Measurements from ENCODE around the gene CLNK. TPM values are rescaled to one million over a fixed set of nuclear protein-coding genes. Genes with fewer than 3 reads are reported as not detected.

CLNK gene
- polyA plus RNA-seq, 2 of the 4 experiments (the other 2 are of a cell fraction): not detected

- WGBS (ENCODE audit: missing lambda C conversion rate): 63% methylated on average over 5 of the region's 10 CpGs
- no peak for ATAC-seq
Observed at GRCh38 chr4:10593130-10593529, 91.4 kb downstream of the CLNK start.

GRCh38 chr4:10590896-10591295 lies 93.7 kb downstream of the CLNK start:
- Histone ChIP-seq H3K4me2 (no peak overlapping the region), H3K4me3 (no peak overlapping the region), H3K4me1 (no peaks in the 10 kb centered on the region), H3K9me3 (no peaks in the 10 kb centered on the region), H3K27ac (no peak overlapping the region)
- 6% methylated on average over 6 of the region's 6 CpGs for WGBS (ENCODE audit: missing lambda C conversion rate)
- FAIRE-seq (no peak), ATAC-seq (no peak), DNase-seq (ENCODE audit: low read depth in 1 of 2, low spot score in 1 of 2) (no peak)
- ChIA-PET CTCF (no interaction called here), POLR2A (no interaction called here)
- TF ChIP-seq POLR2A (IDR thresholded peaks at IDR 0.05; ENCODE audit: low read length) (no peak), E2F6 (IDR thresholded peaks at IDR 0.05; ENCODE audit: borderline replicate concordance, low read depth) (no peak), KDM1A (IDR thresholded peaks at IDR 0.05; ENCODE audit: low read depth) (no peak), RARB (CRISPR knock-in tag; IDR thresholded peaks at IDR 0.05) (no peak), REST (IDR thresholded peaks at IDR 0.05) (no peak), CHD4 (IDR thresholded peaks at IDR 0.05; ENCODE audit: borderline replicate concordance) (no peak), CTCF (IDR thresholded peaks at IDR 0.05) (no peak), NR3C1 (IDR thresholded peaks at IDR 0.05) (no peak), USF2 (IDR thresholded peaks at IDR 0.05) (no peak), ESRRA (IDR thresholded peaks at IDR 0.05; ENCODE audit: borderline replicate concordance, low read length) (no peak)
- TF ChIP-seq, protein P1, sequence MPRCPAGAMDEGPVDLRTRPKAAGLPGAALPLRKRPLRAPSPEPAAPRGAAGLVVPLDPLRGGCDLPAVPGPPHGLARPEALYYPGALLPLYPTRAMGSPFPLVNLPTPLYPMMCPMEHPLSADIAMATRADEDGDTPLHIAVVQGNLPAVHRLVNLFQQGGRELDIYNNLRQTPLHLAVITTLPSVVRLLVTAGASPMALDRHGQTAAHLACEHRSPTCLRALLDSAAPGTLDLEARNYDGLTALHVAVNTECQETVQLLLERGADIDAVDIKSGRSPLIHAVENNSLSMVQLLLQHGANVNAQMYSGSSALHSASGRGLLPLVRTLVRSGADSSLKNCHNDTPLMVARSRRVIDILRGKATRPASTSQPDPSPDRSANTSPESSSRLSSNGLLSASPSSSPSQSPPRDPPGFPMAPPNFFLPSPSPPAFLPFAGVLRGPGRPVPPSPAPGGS (IDR thresholded peaks at IDR 0.05): no peak

More at GRCh38 chr4:10593130-10593529, 91.4 kb downstream of the CLNK start:
- Histone ChIP-seq H3K4me2 (no peak overlapping the region), H3K4me1 (no peaks in the 10 kb centered on the region), H3K27ac (no peak overlapping the region), H3K4me3 (no peak overlapping the region), H3K9me3 (no peaks in the 10 kb centered on the region)
- CTCF ChIA-PET: no interaction called here
- POLR2A ChIA-PET: no interaction called here
- FAIRE-seq (no peak), DNase-seq (ENCODE audit: low read depth in 1 of 2, low spot score in 1 of 2) (no peak)
- no peak for TF ChIP-seq HOXB5 (CRISPR knock-in tag; IDR thresholded peaks at IDR 0.05)

- ATAC-seq (no peak), FAIRE-seq (no peak), DNase-seq (ENCODE audit: low read depth in 1 of 2, low spot score in 1 of 2) (no peak)
- no peak overlapping the region for H3K4me3 ChIP-seq
- TF ChIP-seq NPAS2 (CRISPR knock-in tag; IDR thresholded peaks at IDR 0.05; ENCODE audit: borderline replicate concordance) (no peak), HEYL (CRISPR knock-in tag; IDR thresholded peaks at IDR 0.05) (no peak), KDM5A (IDR thresholded peaks at IDR 0.05) (no peak), GATA3 (IDR thresholded peaks at IDR 0.05; ENCODE audit: borderline replicate concordance) (no peak), CHD2 (IDR thresholded peaks at IDR 0.05; ENCODE audit: low read length, partially characterized antibody) (no peak), KDM1A (IDR thresholded peaks at IDR 0.05; ENCODE audit: low read depth) (no peak), CTCF (IDR thresholded peaks at IDR 0.05) (no peak), ESRRA (IDR thresholded peaks at IDR 0.05; ENCODE audit: borderline replicate concordance, low read length) (no peak), HOXB5 (CRISPR knock-in tag; IDR thresholded peaks at IDR 0.05) (no peak), ZSCAN20 (CRISPR knock-in tag; IDR thresholded peaks at IDR 0.05) (no peak)
- TF ChIP-seq, protein P2, sequence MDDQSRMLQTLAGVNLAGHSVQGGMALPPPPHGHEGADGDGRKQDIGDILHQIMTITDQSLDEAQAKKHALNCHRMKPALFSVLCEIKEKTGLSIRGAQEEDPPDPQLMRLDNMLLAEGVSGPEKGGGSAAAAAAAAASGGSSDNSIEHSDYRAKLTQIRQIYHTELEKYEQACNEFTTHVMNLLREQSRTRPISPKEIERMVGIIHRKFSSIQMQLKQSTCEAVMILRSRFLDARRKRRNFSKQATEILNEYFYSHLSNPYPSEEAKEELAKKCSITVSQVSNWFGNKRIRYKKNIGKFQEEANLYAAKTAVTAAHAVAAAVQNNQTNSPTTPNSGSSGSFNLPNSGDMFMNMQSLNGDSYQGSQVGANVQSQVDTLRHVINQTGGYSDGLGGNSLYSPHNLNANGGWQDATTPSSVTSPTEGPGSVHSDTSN (IDR thresholded peaks at IDR 0.05): no peak
- TF ChIP-seq, protein P3, sequence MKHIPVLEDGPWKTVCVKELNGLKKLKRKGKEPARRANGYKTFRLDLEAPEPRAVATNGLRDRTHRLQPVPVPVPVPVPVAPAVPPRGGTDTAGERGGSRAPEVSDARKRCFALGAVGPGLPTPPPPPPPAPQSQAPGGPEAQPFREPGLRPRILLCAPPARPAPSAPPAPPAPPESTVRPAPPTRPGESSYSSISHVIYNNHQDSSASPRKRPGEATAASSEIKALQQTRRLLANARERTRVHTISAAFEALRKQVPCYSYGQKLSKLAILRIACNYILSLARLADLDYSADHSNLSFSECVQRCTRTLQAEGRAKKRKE (CRISPR knock-in tag; IDR thresholded peaks at IDR 0.05; ENCODE audit: low read depth): no peak
- TF ChIP-seq, protein P4, sequence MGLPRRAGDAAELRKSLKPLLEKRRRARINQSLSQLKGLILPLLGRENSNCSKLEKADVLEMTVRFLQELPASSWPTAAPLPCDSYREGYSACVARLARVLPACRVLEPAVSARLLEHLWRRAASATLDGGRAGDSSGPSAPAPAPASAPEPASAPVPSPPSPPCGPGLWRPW (IDR thresholded peaks at IDR 0.05): no peak
- no peaks in the 10 kb centered on the region for H3K9me3 ChIP-seq
- WGBS (ENCODE audit: missing lambda C conversion rate): 54% methylated on average over 5 of the region's 5 CpGs
- no peak overlapping the region for H3K4me2 ChIP-seq
- CTCF ChIA-PET: no interaction called here
- POLR2A ChIA-PET: no interaction called here
- H3K4me1 ChIP-seq: no peaks in the 10 kb centered on the region
- H3K27ac ChIP-seq: no peak overlapping the region
Observed at GRCh38 chr4:10589799-10590198, 94.8 kb downstream of the CLNK start.
